HCT116 (cell line): ENCODE measurements around the gene TLR8. TPM values are rescaled to one million over a fixed set of nuclear protein-coding genes. Genes with fewer than 3 reads are reported as not detected.

Source experiments
- ATAC-seq: fragments of 200-7000 bp; cut with Tn5 transposase; 2 replicates; pipeline ENCODE4 v1.9.1; 2020; ENCODE audit warnings: mild to moderate bottlenecking, moderate library complexity
- BruUV-seq: library from RNA; stranded (reverse); fragments of 400-500 nt; replicated peaks from 2 replicates; lab custom pipeline; 2021; lab: Mats Ljungman, UMichigan
- CTCF ChIA-PET: fragments of 300-600 bp; sonication (Branson Sonifier 250); formaldehyde crosslinking; loops from one replicate; lab custom pipeline; 2021; ENCODE audit warnings: antibody characterized with exemption; lab: Charles Lee
- POLR2A ChIA-PET: fragments of 300-600, 350-600 bp; sonication (Branson Sonifier 250); formaldehyde crosslinking; loops from one replicate; lab custom pipeline; 2021; ENCODE audit warnings: antibody characterized with exemption; lab: Charles Lee
- RAD21 ChIA-PET, 2 experiments: fragments of 300-600 bp; sonication (Branson Sonifier 250); formaldehyde crosslinking; loops; one replicate each; lab custom pipeline; 2023; ENCODE audit warnings: low total read pairs in 2 of 2; ENCODE audit not compliant: uncharacterized antibody in 2 of 2, unreplicated experiment in 2 of 2, low non-redundant PET in 1 of 2; lab: Charles Lee
- DNase-seq: peaks from one replicate; pipeline ENCODE4 v3.0.0-alpha.2; 2010; ENCODE audit warnings: low read depth, low spot score
- H2AFZ ChIP-seq: fragments of 200-600 bp; shearing (Covaris generic), sonication (generic); 2 replicates; pipeline ENCODE4 v1.6.1; 2017; ENCODE audit warnings: low read depth, mixed run types, mixed read lengths, antibody characterized with exemption, low read length; ENCODE audit not compliant: poor library complexity, severe bottlenecking
- H3K27ac ChIP-seq: 2 replicates; pipeline ENCODE4 v1.5.1; 2012; ENCODE audit warnings: low read depth, low read length
- H3K27me3 ChIP-seq: fragments of 200-600 bp; sonication (generic); 2 replicates; pipeline ENCODE4 v1.6.1; 2016; ENCODE audit warnings: mixed run types, low read length, mixed read lengths; ENCODE audit not compliant: insufficient read depth
- H3K36me3 ChIP-seq, 2 experiments: fragments of 200-500 bp in 1 of 2; fragments of 200-600 bp in 1 of 2; sonication (Bioruptor generic) in 1 of 2; sonication (generic) in 1 of 2; 2 replicates each; pipeline versions ENCODE4 v1.5.1 to v1.6.1; 2014 to 2016; ENCODE audit warnings: low read length in 2 of 2, inconsistent platforms in 1 of 2, mixed read lengths in 1 of 2, mixed run types in 1 of 2; ENCODE audit not compliant: insufficient read depth in 2 of 2, control insufficient read depth in 1 of 2
- H3K4me1 ChIP-seq, 2 experiments: fragments of 200-600 bp in 1 of 2; sonication (generic) in 1 of 2; 2 replicates each; pipeline versions ENCODE4 v1.5.1 to v1.6.1; 2012 to 2017; ENCODE audit warnings: low read length in 2 of 2, inconsistent platforms in 1 of 2, mild to moderate bottlenecking in 1 of 2, mixed read lengths in 1 of 2, mixed run types in 1 of 2, moderate library complexity in 1 of 2; ENCODE audit not compliant: insufficient read depth in 2 of 2, control insufficient read depth in 1 of 2
- H3K4me2 ChIP-seq: fragments of 200-600 bp; sonication (generic); 2 replicates; pipeline ENCODE4 v1.6.1; 2017; ENCODE audit warnings: mixed run types, low read length, mixed read lengths
- H3K4me3 ChIP-seq, 2 experiments: fragments of 200-600 bp in 1 of 2; sonication (generic) in 1 of 2; replicated peaks in 1 of 2; 2 replicates each; pipeline ENCODE4 v1.5.1; 2011 to 2016; ENCODE audit warnings: low read length in 2 of 2, control low read depth in 1 of 2, low read depth in 1 of 2, mild to moderate bottlenecking in 1 of 2, mixed read lengths in 1 of 2, mixed run types in 1 of 2
- H3K79me2 ChIP-seq: fragments of 200-600 bp; sonication (generic); 2 replicates; pipeline ENCODE4 v1.6.1; 2017; ENCODE audit warnings: mild to moderate bottlenecking, mixed run types, low read length, moderate library complexity, mixed read lengths; ENCODE audit not compliant: insufficient read depth
- H3K9ac ChIP-seq: fragments of 200-600 bp; sonication (generic); 2 replicates; pipeline ENCODE4 v1.6.1; 2016; ENCODE audit warnings: low read length, mixed read lengths
- H3K9me2 ChIP-seq: fragments of 200-600 bp; sonication (generic), shearing (Covaris generic); 2 replicates; pipeline ENCODE4 v1.6.1; 2017; ENCODE audit warnings: mixed run types, mild to moderate bottlenecking, moderate library complexity; ENCODE audit not compliant: insufficient read depth
- H3K9me3 ChIP-seq, 2 experiments: fragments of 200-500 bp in 1 of 2; fragments of 200-600 bp in 1 of 2; sonication (Bioruptor generic) in 1 of 2; sonication (generic) in 1 of 2; 2 replicates each; pipeline ENCODE4 v1.6.1; 2014 to 2017; ENCODE audit warnings: low read length in 2 of 2, mixed read lengths in 2 of 2, inconsistent platforms in 1 of 2, low read depth in 1 of 2, mild to moderate bottlenecking in 1 of 2, mixed run types in 1 of 2, moderate library complexity in 1 of 2; ENCODE audit not compliant: control insufficient read depth in 1 of 2, insufficient read depth in 1 of 2
- H4K20me1 ChIP-seq: fragments of 200-600 bp; sonication (generic), shearing (Covaris generic); 2 replicates; pipeline ENCODE4 v1.6.1; 2017; ENCODE audit warnings: mixed run types, mild to moderate bottlenecking, moderate library complexity; ENCODE audit not compliant: insufficient read depth
- JUND ChIP-seq: IDR thresholded peaks from 2 replicates; pipeline ENCODE4 v1.6.1; 2012
- SIN3A ChIP-seq: IDR thresholded peaks from 2 replicates; pipeline ENCODE4 v1.6.1; 2012; ENCODE audit warnings: low read depth
- ZBTB33 ChIP-seq: IDR thresholded peaks from 2 replicates; pipeline ENCODE4 v1.6.1; 2011; ENCODE audit warnings: mild to moderate bottlenecking, low read length, moderate library complexity; ENCODE audit not compliant: insufficient replicate concordance; ENCODE audit errors: extremely low read depth
- ZNF274 ChIP-seq: fragments of 200-500 bp; sonication (Bioruptor generic); IDR thresholded peaks from 2 replicates; pipeline ENCODE4 v1.6.1; 2014; ENCODE audit warnings: mild to moderate bottlenecking, low read depth, low read length, inconsistent platforms
- intact Hi-C: fragments of 100-400 bp; cut with micrococcal nuclease; formaldehyde crosslinking; loops from 2 replicates; pipeline ENCODE4 v1.10.0; 2022
- total RNA-seq: library from RNA; stranded (reverse); gene quantifications from one replicate; pipeline ENCODE4 v1.2.1, GENCODE V29; 2021; ENCODE audit not compliant: unreplicated experiment
- TF ChIP-seq, protein P1 (sequence below), 3 experiments: fragments of 200-600 bp in 1 of 3; sonication (generic) in 1 of 3; IDR thresholded peaks in 2 of 3; conservative IDR thresholded peaks in 1 of 3; 2 replicates each; pipeline ENCODE4 v1.5.1; 2012 to 2017; ENCODE audit warnings: low read depth in 2 of 3, low read length in 2 of 3, antibody characterized with exemption in 1 of 3, borderline replicate concordance in 1 of 3, control low read depth in 1 of 3, mild to moderate bottlenecking in 1 of 3, mixed read lengths in 1 of 3, mixed run types in 1 of 3, moderate library complexity in 1 of 3; ENCODE audit not compliant: insufficient read depth in 1 of 3

The TLR8 gene
- total RNA-seq, 1 experiment from 2014 or later: not detected

DNA sequence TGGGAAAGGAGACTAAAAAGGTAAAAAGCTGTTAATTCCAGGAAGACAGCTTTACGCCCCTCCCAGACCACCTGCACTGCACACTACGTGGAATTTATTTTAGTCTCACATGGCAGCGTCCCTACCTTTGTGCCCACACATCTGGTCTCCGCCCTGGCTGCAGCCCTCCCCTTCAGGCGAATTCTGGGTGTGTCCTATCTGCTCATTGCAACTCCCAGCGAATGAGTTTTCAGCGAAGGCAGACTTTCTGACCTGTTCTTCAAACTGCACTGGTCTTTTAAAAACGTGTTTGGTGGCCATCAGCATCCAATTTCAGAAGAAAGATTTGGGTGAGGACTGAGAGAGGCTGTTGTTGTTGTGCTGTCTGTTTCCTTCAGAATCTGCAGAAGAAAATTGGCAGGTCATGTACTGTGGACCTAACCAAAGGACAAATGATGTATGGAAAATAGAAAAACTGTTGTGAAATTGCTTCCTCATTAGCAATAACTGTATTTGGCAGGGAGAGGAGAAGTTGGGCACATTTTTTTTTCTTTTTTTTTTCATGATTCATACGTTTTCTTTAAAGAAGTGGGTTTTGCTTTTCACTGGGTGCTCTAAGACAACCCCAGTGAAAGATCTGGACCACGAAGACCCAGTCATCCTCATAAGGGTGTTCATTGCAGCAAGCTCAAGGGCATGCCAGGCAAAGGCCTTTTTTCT, 4.2 kb downstream of the TLR8 start:
- Histone ChIP-seq H3K36me3 (no peaks in the 10 kb centered on the region), H4K20me1 (no peaks in the 10 kb centered on the region), H3K9me3 (no peaks in the 10 kb centered on the region), H3K4me3 (no peak overlapping the region), H3K4me2 (no peak overlapping the region), H3K27ac (no peak overlapping the region), H3K4me1 (no peaks in the 10 kb centered on the region), H3K27me3 (no peaks in the 10 kb centered on the region), H3K79me2 (no peaks in the 10 kb centered on the region), H3K9ac (no peak overlapping the region), H3K9me2 (no peaks in the 10 kb centered on the region), H2AFZ (no peak overlapping the region)
- RAD21 ChIA-PET: no interaction called here
- no peak for DNase-seq
- no TSS peak for BruUV-seq
- POLR2A ChIA-PET: no interaction called here
- intact Hi-C loops: no loop called here
- CTCF ChIA-PET: no interaction called here
- ATAC-seq: no peak
- TF ChIP-seq ZBTB33 (no peak), JUND (no peak), SIN3A (no peak), ZNF274 (no peak)
- TF ChIP-seq, protein P1, sequence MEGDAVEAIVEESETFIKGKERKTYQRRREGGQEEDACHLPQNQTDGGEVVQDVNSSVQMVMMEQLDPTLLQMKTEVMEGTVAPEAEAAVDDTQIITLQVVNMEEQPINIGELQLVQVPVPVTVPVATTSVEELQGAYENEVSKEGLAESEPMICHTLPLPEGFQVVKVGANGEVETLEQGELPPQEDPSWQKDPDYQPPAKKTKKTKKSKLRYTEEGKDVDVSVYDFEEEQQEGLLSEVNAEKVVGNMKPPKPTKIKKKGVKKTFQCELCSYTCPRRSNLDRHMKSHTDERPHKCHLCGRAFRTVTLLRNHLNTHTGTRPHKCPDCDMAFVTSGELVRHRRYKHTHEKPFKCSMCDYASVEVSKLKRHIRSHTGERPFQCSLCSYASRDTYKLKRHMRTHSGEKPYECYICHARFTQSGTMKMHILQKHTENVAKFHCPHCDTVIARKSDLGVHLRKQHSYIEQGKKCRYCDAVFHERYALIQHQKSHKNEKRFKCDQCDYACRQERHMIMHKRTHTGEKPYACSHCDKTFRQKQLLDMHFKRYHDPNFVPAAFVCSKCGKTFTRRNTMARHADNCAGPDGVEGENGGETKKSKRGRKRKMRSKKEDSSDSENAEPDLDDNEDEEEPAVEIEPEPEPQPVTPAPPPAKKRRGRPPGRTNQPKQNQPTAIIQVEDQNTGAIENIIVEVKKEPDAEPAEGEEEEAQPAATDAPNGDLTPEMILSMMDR (IDR thresholded peaks at IDR 0.05 in 2 of 3, conservative IDR thresholded peaks at IDR 0.05 in 1 of 3; ENCODE audit: borderline replicate concordance in 1 of 3, insufficient read depth in 1 of 3, low read depth in 2 of 3, low read length in 2 of 3): no peak
